Gastroesophageal sphincter (tissue), 3 donors: Measurements from ENCODE around the gene PPP1R16B.

Experiments used
- CTCF ChIP-seq, 4 experiments: fragments of 200-600 bp in 2 of 4; fragments of 450-650 bp in 2 of 4; sonication (generic) in 1 of 4; IDR thresholded peaks; one replicate each; pipeline ENCODE4 v1.5.1; 2017 to 2019; ENCODE audit warnings: antibody characterized with exemption in 4 of 4, mild to moderate bottlenecking in 2 of 4, moderate library complexity in 2 of 4
- EP300 ChIP-seq: sonication (generic); formaldehyde crosslinking; IDR thresholded peaks from one replicate; pipeline ENCODE4 v1.6.1; 2017; ENCODE audit warnings: antibody characterized with exemption, mild to moderate bottlenecking
- POLR2A ChIP-seq, 2 donors: fragments of 450-650 bp; IDR thresholded peaks; one replicate each; pipeline ENCODE4 v1.6.1; 2017; ENCODE audit warnings: antibody characterized with exemption in 2 of 2, mild to moderate bottlenecking in 2 of 2, moderate library complexity in 1 of 2

GRCh38 chr20:38871560-38871953, 66.1 kb downstream of the PPP1R16B start:
- TF ChIP-seq EP300, result no peak
- no peak for TF ChIP-seq CTCF (IDR thresholded peaks at IDR 0.05)
- no peak for TF ChIP-seq POLR2A (IDR thresholded peaks at IDR 0.05)
